KOPT-K1 (cell line): ENCODE data around the gene GGCT.
"Not testable (repeated sequence)": the region's sequence is repeated elsewhere in the genome, so short reads cannot be mapped to it uniquely, and the experiment has no call there.

Experiments
- H3K27ac ChIP-seq: fragments of 200-600 bp; sonication (generic); 2 replicates; pipeline ENCODE4 v1.5.1; 2016; ENCODE audit warnings: antibody characterized with exemption, mild to moderate bottlenecking, low read depth, low read length; ENCODE audit not compliant: poor library complexity, severe bottlenecking
- H3K36me3 ChIP-seq: fragments of 200-600 bp; sonication (generic); 2 replicates; pipeline ENCODE4 v1.5.1; 2017; ENCODE audit warnings: antibody characterized with exemption, mild to moderate bottlenecking, low read length, moderate library complexity; ENCODE audit not compliant: insufficient read depth
- H3K9me3 ChIP-seq: fragments of 200-600 bp; sonication (generic); 2 replicates; pipeline ENCODE4 v1.5.1; 2017; ENCODE audit warnings: antibody characterized with exemption, low read length, mild to moderate bottlenecking; ENCODE audit not compliant: insufficient read depth, poor library complexity, severe bottlenecking

Gene GGCT

DNA sequence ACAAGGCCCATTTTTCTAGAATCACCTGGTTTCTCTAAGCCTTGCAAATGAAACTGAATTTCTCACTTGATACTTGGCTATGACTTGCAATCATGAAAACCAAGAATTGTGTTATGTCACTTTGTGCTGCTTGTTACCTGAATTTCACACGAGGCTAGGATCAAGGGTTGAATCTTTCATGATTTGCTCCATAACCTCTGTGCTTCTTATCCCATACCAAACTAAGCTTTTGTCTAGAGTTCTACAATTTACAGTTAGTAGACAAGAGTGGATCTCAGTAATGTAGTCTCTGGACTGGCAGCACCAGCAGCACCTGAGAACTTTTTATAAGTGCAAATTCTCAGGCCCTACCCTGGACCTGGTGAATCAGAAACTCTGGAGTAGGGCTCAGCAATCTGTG, 22.7 kb upstream of the GGCT start:
- H3K27ac ChIP-seq, H3K9me3 ChIP-seq, H3K36me3 ChIP-seq: not testable (repeated sequence)

DNA sequence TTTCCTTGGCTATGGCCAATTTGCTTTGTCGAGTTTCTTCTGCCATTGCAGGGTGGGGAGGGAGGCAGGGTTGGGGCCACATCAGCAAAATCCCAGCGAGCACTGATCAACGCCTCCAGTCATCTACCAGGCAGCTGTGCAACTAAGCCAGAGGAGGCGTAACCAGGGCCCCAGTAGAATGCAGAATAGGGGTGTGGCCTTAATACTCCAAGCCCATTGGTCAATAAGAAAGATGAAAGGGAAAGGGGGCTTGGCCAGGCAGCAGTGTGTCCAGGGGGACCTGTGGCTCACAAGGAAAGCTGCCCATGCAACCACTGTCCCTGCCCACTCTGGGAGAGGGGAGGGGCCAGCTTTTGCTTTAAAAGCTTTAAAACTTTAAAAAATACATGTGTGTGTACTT, 21.5 kb upstream of the GGCT start:
- H3K27ac ChIP-seq, result no peak overlapping the region
- H3K9me3 ChIP-seq, result no peaks in the 10 kb centered on the region
- H3K36me3 ChIP-seq, result no peaks in the 10 kb centered on the region

DNA sequence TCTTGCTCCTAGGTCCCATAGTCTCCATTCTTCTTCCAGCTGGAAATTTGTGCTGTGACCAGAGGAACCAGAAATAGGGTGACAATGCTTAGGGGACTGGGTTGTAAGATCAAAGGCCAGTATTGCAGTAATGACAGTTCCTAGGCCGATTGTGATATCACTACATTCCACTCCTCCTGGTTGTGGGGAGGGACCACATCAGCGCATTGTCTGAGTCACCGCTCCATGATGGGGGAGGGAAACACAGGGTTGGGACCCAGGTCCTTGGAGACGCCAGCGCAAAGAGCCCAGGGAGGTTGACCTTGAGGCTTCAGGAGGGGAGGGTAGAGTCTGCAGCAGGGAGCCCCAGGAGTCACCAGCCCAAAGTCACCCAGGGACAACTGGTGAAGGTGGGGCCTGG, 20.8 kb upstream of the GGCT start:
- Histone ChIP-seq H3K9me3 (no peaks in the 10 kb centered on the region), H3K27ac (no peak overlapping the region), H3K36me3 (no peaks in the 10 kb centered on the region)

GRCh38 chr7:30524545-30524944, 19.9 kb upstream of the GGCT start:
- Histone ChIP-seq H3K9me3 (no peaks in the 10 kb centered on the region), H3K27ac (no peak overlapping the region), H3K36me3 (no peaks in the 10 kb centered on the region)

DNA sequence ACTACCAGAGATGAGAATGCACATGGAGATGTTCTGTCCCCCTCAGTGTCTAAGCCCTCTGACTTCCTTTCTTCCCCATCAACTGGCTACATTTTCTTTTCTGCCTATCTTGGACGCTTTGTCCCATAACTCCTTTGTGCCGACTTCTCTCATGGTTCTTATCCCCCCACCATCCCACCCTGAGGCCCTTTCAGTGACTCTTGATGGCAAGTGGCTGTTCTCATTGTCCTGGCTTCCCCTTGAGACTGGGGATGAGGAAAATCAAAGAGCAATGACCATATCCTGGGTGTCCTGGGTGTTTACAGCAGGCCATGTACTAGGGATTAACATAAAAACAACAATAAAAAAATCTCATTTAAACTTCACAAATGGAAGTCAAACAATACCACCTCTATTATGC, 18.8 kb upstream of the GGCT start:
- no peak overlapping the region for H3K27ac ChIP-seq
- no peaks in the 10 kb centered on the region for H3K9me3 ChIP-seq
- H3K36me3 ChIP-seq, result no peaks in the 10 kb centered on the region

- Histone ChIP-seq H3K9me3 (no peaks in the 10 kb centered on the region), H3K27ac (no peak overlapping the region), H3K36me3 (no peaks in the 10 kb centered on the region)
These were observed 17.5 kb upstream of the GGCT start for GRCh38 chr7:30522159-30522558.

DNA sequence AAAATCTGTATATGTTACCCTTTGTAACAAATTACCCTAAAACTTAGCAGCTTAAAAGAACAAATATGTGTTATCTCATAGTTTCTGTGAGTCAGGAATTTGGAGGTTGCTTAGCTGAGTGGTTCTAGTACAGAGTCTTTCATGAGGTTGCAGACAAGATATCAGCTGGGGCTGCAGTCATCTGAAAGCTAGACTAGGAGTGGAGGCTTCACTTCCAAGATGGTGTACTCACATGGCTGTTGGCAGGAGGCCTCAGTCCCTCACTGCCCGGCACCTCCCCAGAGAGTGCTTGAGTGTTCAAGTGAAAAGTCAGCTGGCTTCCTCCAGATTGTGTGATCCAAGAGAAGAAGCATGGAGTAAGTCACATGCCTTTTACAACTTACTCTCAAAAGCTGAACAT, 16.9 kb upstream of the GGCT start:
- no peaks in the 10 kb centered on the region for H3K9me3 ChIP-seq
- no peak overlapping the region for H3K27ac ChIP-seq
- H3K36me3 ChIP-seq, result no peaks in the 10 kb centered on the region

- Histone ChIP-seq H3K36me3 (no peaks in the 10 kb centered on the region), H3K9me3 (no peaks in the 10 kb centered on the region), H3K27ac (no peak overlapping the region)
These were observed 14.5 kb upstream of the GGCT start for GRCh38 chr7:30519122-30519521.

DNA sequence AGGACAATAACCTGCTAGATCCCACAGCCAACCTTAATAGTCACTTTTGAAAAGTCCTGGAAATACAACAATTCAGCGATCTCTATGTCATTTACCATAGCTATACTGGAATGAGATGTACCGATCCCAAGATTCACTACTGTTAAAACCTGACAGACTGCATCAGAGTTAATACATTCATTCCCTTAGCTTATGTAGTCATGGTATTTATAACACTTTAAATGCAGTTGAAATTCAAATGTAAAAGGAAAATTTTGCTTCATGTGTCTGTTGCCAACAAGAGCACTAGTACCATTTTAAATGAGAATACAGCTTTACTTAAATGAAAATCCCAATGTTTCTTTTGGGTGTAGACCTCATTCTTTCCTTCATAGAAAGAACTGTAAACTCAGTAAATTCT, 11.1 kb upstream of the GGCT start:
- no peak overlapping the region for H3K27ac ChIP-seq
- no peaks in the 10 kb centered on the region for H3K36me3 ChIP-seq
- no peaks in the 10 kb centered on the region for H3K9me3 ChIP-seq

DNA sequence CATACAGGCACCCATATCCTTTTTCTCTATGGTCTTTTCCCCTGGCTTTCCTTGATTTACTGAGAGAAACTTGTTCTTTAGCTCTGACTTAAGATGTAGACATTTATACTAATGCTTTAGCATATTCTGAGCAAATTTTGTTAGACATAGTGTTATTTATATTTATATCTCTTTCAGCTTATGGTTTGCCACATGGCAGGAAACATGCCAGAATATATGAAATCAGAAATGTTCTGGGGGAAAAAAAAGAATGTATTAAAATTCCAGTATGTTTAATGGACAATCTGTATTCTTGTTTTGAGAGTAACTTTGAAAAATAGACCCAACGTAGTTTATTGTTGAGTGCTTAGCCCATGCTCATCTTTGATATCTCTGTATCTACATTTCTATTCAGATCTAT, 10.1 kb upstream of the GGCT start:
- Histone ChIP-seq H3K27ac (no peak overlapping the region), H3K36me3 (no peaks in the 10 kb centered on the region), H3K9me3 (no peaks in the 10 kb centered on the region)

DNA sequence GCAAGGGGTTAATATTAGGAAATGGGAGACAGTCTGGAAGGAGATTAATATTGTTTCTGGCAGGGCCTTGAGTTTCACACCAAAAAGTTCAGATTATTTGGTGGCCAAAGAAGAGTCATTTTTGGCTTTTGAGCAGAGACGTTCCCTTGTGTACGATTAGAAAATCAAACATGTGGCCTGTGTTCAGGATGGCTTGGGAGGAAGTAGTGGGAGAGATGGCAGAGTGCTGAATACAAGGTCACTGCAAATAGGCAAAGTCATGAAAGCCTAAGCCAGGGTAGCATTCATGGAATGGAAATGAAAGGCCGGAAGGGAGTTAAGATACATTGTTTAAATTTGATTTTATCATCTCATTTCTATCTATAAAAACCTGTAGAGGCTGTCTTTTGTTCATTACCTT, 9.5 kb upstream of the GGCT start:
- no peaks in the 10 kb centered on the region for H3K9me3 ChIP-seq
- H3K27ac ChIP-seq, result no peak overlapping the region
- H3K36me3 ChIP-seq, result no peaks in the 10 kb centered on the region

GRCh38 chr7:30513762-30514161, 9.1 kb upstream of the GGCT start:
- H3K27ac ChIP-seq, result no peak overlapping the region
- no peaks in the 10 kb centered on the region for H3K9me3 ChIP-seq

GRCh38 chr7:30511973-30512662, 7.5 kb upstream of the GGCT start:
- Histone ChIP-seq H3K36me3 (no peaks in the 10 kb centered on the region), H3K9me3 (no peaks in the 10 kb centered on the region), H3K27ac (no peak overlapping the region)

More at GRCh38 chr7:30513762-30514161, 9.1 kb upstream of the GGCT start:
- H3K36me3 ChIP-seq, result no peaks in the 10 kb centered on the region

DNA sequence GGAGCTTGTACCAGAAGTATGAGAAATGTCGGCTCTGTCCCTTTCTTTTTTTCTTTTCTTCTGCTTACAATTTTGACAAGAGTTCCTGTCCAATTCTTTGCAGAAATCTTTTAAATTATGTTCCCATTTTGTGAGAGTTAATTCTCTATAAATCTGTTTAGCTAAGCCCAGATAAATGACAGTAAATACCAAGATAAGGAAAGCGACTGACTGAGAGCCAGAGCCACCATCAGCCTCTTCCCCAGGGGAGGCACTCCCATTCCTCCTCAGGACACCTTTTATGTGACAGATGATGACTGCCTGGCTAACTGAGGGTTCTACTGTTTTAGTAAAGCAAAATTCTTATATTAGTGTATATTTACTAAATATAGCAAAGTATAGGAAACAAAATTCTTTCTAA, 6.9 kb upstream of the GGCT start:
- Histone ChIP-seq H3K27ac (no peak overlapping the region), H3K9me3 (no peaks in the 10 kb centered on the region)

GRCh38 chr7:30510124-30511075, 5.8 kb upstream of the GGCT start:
- H3K9me3 ChIP-seq, result no peaks in the 10 kb centered on the region
- no peaks in the 10 kb centered on the region for H3K36me3 ChIP-seq
- no peak overlapping the region for H3K27ac ChIP-seq

More for the DNA sequence above, 6.9 kb upstream of the GGCT start:
- H3K36me3 ChIP-seq, result no peaks in the 10 kb centered on the region
